ENCODE results near the gene ID1.

- TF ChIP-seq TAF1 (IDR thresholded peaks at IDR 0.05; ENCODE audit: low read depth) (no peak), CTCF (IDR thresholded peaks at IDR 0.05; ENCODE audit: poor library complexity, severe bottlenecking) (no peak), EZH2 (IDR thresholded peaks at IDR 0.05; ENCODE audit: borderline replicate concordance, insufficient read depth, low read length, poor library complexity, severe bottlenecking) (no peak), POLR2AphosphoS5 (IDR thresholded peaks at IDR 0.05) (no peak), REST (IDR thresholded peaks at IDR 0.05; ENCODE audit: borderline replicate concordance) (no peak), SMC3 (conservative IDR thresholded peaks at IDR 0.05; ENCODE audit: poor library complexity) (no peak)
These were observed 39.3 kb upstream of the ID1 start for GRCh38 chr20:31565699-31566318.

All from neural cell (in vitro differentiated cells).